ENCODE data around the gene SLC15A2.

Gene SLC15A2

GRCh38 chr3:121958801-121959200 lies 64.6 kb downstream of the SLC15A2 start:
- Histone ChIP-seq H3K9ac (ENCODE audit: low read depth, low read length) (no peak overlapping the region), H3K27ac (ENCODE audit: low read depth, low read length) (no peak overlapping the region), H3K9me3 (ENCODE audit: control insufficient read depth, insufficient read depth, low read length) (no peaks in the 10 kb centered on the region), H3K36me3 (ENCODE audit: control insufficient read depth, insufficient read depth, low read length) (no peaks in the 10 kb centered on the region), H3K4me1 (ENCODE audit: control insufficient read depth, insufficient read depth, low read length) (peaks cover 13% of the 10 kb centered on the region), H3K27me3 (ENCODE audit: control insufficient read depth, insufficient read depth, low read length) (no peaks in the 10 kb centered on the region), H3K4me3 (ENCODE audit: low read depth, low read length) (no peak overlapping the region)

DNA sequence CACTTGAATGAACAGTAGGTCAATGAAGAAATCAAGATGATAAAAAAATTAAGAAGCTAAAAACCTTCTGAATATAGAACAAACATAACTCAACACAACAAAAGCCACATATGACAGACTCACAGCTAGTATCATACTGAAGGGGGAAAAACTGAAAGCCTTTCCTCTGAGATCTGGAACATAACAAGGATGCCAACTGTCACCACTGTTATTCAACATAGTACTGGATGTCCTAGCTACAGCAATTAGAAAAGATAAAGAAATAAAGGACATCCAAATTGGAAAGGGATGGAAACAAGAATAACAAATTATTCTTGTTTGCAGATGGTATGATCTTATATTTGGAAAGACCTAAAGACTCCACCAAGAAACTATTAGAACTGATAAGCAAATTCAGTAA lies 67.1 kb downstream of the SLC15A2 start:
- no peak overlapping the region for H3K27ac ChIP-seq (ENCODE audit: low read depth, low read length)
- no peak overlapping the region for H3K9ac ChIP-seq (ENCODE audit: low read depth, low read length)
- peaks cover 9% of the 10 kb centered on the region for H3K4me1 ChIP-seq (ENCODE audit: control insufficient read depth, insufficient read depth, low read length)
- H3K27me3 ChIP-seq (ENCODE audit: control insufficient read depth, insufficient read depth, low read length): no peaks in the 10 kb centered on the region
- no peaks in the 10 kb centered on the region for H3K36me3 ChIP-seq (ENCODE audit: control insufficient read depth, insufficient read depth, low read length)
- H3K9me3 ChIP-seq (ENCODE audit: control insufficient read depth, insufficient read depth, low read length): no peaks in the 10 kb centered on the region
- no peak overlapping the region for H3K4me3 ChIP-seq (ENCODE audit: low read depth, low read length)

GRCh38 chr3:121962443-121962842 lies 68.2 kb downstream of the SLC15A2 start:
- Histone ChIP-seq H3K27me3 (ENCODE audit: control insufficient read depth, insufficient read depth, low read length) (no peaks in the 10 kb centered on the region), H3K27ac (ENCODE audit: low read depth, low read length) (no peak overlapping the region), H3K4me3 (ENCODE audit: low read depth, low read length) (no peak overlapping the region), H3K9ac (ENCODE audit: low read depth, low read length) (no peak overlapping the region), H3K36me3 (ENCODE audit: control insufficient read depth, insufficient read depth, low read length) (no peaks in the 10 kb centered on the region), H3K9me3 (ENCODE audit: control insufficient read depth, insufficient read depth, low read length) (no peaks in the 10 kb centered on the region), H3K4me1 (ENCODE audit: control insufficient read depth, insufficient read depth, low read length) (peaks cover 4% of the 10 kb centered on the region; the same call in 1 of the 2 replicates)

DNA sequence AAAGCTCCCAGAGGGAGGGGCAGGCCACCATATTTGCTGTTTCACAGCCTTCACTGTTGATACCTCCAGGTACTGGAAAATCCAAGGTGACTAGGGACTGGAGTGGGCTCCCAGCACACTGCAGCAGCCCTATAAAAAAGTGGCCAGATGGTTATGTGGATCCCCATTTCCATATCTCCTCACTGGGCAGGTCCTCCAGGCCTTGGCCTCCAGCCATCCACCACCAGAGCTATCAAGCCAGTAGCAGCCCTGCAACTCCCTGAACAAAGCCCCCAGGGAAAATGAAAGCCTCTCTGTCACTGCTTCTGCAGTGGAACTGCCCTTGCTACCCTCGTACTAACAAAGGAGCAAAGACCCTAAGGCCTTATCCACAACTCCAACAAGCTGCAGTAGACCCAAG lies 69.4 kb downstream of the SLC15A2 start:
- H3K36me3 ChIP-seq (ENCODE audit: control insufficient read depth, insufficient read depth, low read length): no peaks in the 10 kb centered on the region
- no peak overlapping the region for H3K4me3 ChIP-seq (ENCODE audit: low read depth, low read length)
- no peak overlapping the region for H3K9ac ChIP-seq (ENCODE audit: low read depth, low read length)
- H3K9me3 ChIP-seq (ENCODE audit: control insufficient read depth, insufficient read depth, low read length): no peaks in the 10 kb centered on the region
- H3K27ac ChIP-seq (ENCODE audit: low read depth, low read length): no peak overlapping the region
- no peaks in the 10 kb centered on the region for H3K27me3 ChIP-seq (ENCODE audit: control insufficient read depth, insufficient read depth, low read length)
- H3K4me1 ChIP-seq (ENCODE audit: control insufficient read depth, insufficient read depth, low read length): peaks cover 4% of the 10 kb centered on the region; the same call in 1 of the 2 replicates

GRCh38 chr3:121969631-121970030 lies 75.4 kb downstream of the SLC15A2 start:
- Histone ChIP-seq H3K4me1 (ENCODE audit: control insufficient read depth, insufficient read depth, low read length) (no peaks in the 10 kb centered on the region), H3K9ac (ENCODE audit: low read depth, low read length) (no peak overlapping the region), H3K27ac (ENCODE audit: low read depth, low read length) (no peak overlapping the region), H3K4me3 (ENCODE audit: low read depth, low read length) (no peak overlapping the region), H3K9me3 (ENCODE audit: control insufficient read depth, insufficient read depth, low read length) (peaks cover 3% of the 10 kb centered on the region), H3K36me3 (ENCODE audit: control insufficient read depth, insufficient read depth, low read length) (no peaks in the 10 kb centered on the region), H3K27me3 (ENCODE audit: control insufficient read depth, insufficient read depth, low read length) (no peaks in the 10 kb centered on the region)

- Histone ChIP-seq H3K27ac (ENCODE audit: low read depth, low read length) (no peak overlapping the region), H3K4me3 (ENCODE audit: low read depth, low read length) (no peak overlapping the region), H3K27me3 (ENCODE audit: control insufficient read depth, insufficient read depth, low read length) (no peaks in the 10 kb centered on the region), H3K9me3 (ENCODE audit: control insufficient read depth, insufficient read depth, low read length) (peaks cover 8% of the 10 kb centered on the region), H3K4me1 (ENCODE audit: control insufficient read depth, insufficient read depth, low read length) (no peaks in the 10 kb centered on the region), H3K9ac (ENCODE audit: low read depth, low read length) (no peak overlapping the region), H3K36me3 (ENCODE audit: control insufficient read depth, insufficient read depth, low read length) (no peaks in the 10 kb centered on the region)
Measured at GRCh38 chr3:121970047-121970446, 75.8 kb downstream of the SLC15A2 start.

DNA sequence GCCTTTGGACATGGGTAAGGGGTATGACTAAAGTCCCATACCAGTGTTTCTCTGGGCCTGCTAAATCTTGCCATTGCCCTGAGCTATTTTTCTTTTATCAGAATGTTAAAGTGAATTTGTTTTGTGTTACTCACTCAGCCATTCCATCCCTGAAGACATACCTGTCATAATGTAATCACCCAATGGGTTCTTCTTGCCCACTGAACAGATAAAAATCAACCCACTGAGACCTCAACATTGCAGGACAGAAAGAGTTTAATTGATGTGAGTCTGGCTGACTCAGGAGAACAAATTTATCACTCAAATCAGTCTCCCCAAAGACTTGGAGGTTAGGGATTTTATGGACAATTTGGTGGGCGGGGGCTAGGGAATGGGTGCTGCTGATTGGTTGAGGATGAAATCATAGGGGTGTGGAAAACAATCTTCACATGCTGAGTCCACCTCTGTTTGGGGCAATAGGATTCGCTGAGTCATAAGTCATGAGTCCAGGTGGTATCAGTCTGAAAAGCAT lies 80.5 kb downstream of the SLC15A2 start:
- peaks cover 10% of the 10 kb centered on the region for H3K9me3 ChIP-seq (ENCODE audit: control insufficient read depth, insufficient read depth, low read length)

GRCh38 chr3:121975702-121976302 lies 81.6 kb downstream of the SLC15A2 start:
- H3K9ac ChIP-seq (ENCODE audit: low read depth, low read length): no peak overlapping the region
- H3K36me3 ChIP-seq (ENCODE audit: control insufficient read depth, insufficient read depth, low read length): no peaks in the 10 kb centered on the region
- no peaks in the 10 kb centered on the region for H3K27me3 ChIP-seq (ENCODE audit: control insufficient read depth, insufficient read depth, low read length)
- peaks cover 10% of the 10 kb centered on the region for H3K9me3 ChIP-seq (ENCODE audit: control insufficient read depth, insufficient read depth, low read length)
- H3K4me3 ChIP-seq (ENCODE audit: low read depth, low read length): no peak overlapping the region
- H3K27ac ChIP-seq (ENCODE audit: low read depth, low read length): no peak overlapping the region
- no peaks in the 10 kb centered on the region for H3K4me1 ChIP-seq (ENCODE audit: control insufficient read depth, insufficient read depth, low read length)

More for the DNA sequence above, 80.5 kb downstream of the SLC15A2 start:
- Histone ChIP-seq H3K9ac (ENCODE audit: low read depth, low read length) (no peak overlapping the region), H3K27me3 (ENCODE audit: control insufficient read depth, insufficient read depth, low read length) (no peaks in the 10 kb centered on the region), H3K4me1 (ENCODE audit: control insufficient read depth, insufficient read depth, low read length) (no peaks in the 10 kb centered on the region), H3K36me3 (ENCODE audit: control insufficient read depth, insufficient read depth, low read length) (no peaks in the 10 kb centered on the region), H3K27ac (ENCODE audit: low read depth, low read length) (no peak overlapping the region), H3K4me3 (ENCODE audit: low read depth, low read length) (no peak overlapping the region)

- Histone ChIP-seq H3K4me3 (ENCODE audit: low read depth, low read length) (no peak overlapping the region), H3K9me3 (ENCODE audit: control insufficient read depth, insufficient read depth, low read length) (peaks cover 10% of the 10 kb centered on the region), H3K27ac (ENCODE audit: low read depth, low read length) (no peak overlapping the region), H3K4me1 (ENCODE audit: control insufficient read depth, insufficient read depth, low read length) (no peaks in the 10 kb centered on the region), H3K27me3 (ENCODE audit: control insufficient read depth, insufficient read depth, low read length) (no peaks in the 10 kb centered on the region), H3K36me3 (ENCODE audit: control insufficient read depth, insufficient read depth, low read length) (no peaks in the 10 kb centered on the region), H3K9ac (ENCODE audit: low read depth, low read length) (no peak overlapping the region)
Measured at GRCh38 chr3:121976727-121977126, 82.5 kb downstream of the SLC15A2 start.

- Histone ChIP-seq H3K9ac (ENCODE audit: low read depth, low read length) (no peak overlapping the region), H3K27ac (ENCODE audit: low read depth, low read length) (no peak overlapping the region)
Measured at GRCh38 chr3:121979246-121979645, 85.0 kb downstream of the SLC15A2 start.

DNA sequence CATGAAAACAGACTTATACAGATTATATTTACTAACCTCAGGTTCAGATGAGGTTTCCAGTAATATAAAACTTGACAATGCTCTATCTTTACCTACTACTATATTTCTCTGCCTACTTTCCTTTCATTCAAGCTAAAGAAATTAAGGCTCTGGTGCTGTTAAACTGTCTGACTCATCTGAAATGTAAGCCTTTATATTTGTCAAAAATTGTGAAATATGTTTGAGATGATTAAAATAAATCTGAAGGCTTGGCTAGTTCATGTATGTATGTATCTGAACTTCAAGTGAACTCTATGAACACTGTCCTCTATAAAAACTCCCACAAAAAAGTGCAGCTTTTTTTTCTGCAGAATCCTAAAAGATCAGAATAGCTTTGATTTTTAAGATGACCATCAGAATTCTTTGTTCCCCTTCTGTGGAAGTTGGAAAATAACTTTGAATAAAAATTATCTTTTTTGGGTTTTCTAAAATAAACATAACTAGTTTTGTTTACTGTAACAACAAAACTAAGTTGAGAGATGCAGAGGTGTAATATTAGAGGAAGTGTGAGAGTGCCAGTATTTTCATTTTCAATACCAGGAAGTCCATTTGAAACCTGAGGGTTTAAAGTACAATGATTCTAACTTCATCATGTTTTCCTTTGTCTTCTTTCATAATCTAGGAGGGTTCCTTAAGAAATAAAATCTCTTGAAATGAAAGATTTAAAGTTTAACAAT lies 85.7 kb downstream of the SLC15A2 start:
- Histone ChIP-seq H3K36me3 (ENCODE audit: control insufficient read depth, insufficient read depth, low read length) (no peaks in the 10 kb centered on the region), H3K4me3 (ENCODE audit: low read depth, low read length) (no peak overlapping the region), H3K27ac (ENCODE audit: low read depth, low read length) (no peak overlapping the region), H3K9me3 (ENCODE audit: control insufficient read depth, insufficient read depth, low read length) (peaks cover 8% of the 10 kb centered on the region), H3K27me3 (ENCODE audit: control insufficient read depth, insufficient read depth, low read length) (no peaks in the 10 kb centered on the region), H3K4me1 (ENCODE audit: control insufficient read depth, insufficient read depth, low read length) (no peaks in the 10 kb centered on the region), H3K9ac (ENCODE audit: low read depth, low read length) (no peak overlapping the region)

More at GRCh38 chr3:121979246-121979645, 85.0 kb downstream of the SLC15A2 start:
- Histone ChIP-seq H3K4me1 (ENCODE audit: control insufficient read depth, insufficient read depth, low read length) (no peaks in the 10 kb centered on the region), H3K9me3 (ENCODE audit: control insufficient read depth, insufficient read depth, low read length) (peaks cover 14% of the 10 kb centered on the region), H3K27me3 (ENCODE audit: control insufficient read depth, insufficient read depth, low read length) (no peaks in the 10 kb centered on the region), H3K4me3 (ENCODE audit: low read depth, low read length) (no peak overlapping the region), H3K36me3 (ENCODE audit: control insufficient read depth, insufficient read depth, low read length) (no peaks in the 10 kb centered on the region)

Measured in HUES48 (cell line).